HepG2 (cell line): ENCODE measurements around the gene YPEL4. TPM values are rescaled to one million over a fixed set of nuclear protein-coding genes. Genes with fewer than 3 reads are reported as not detected.

Experiments
- ATAC-seq: fragments of 200-7000 bp; cut with Tn5 transposase; 3 replicates; pipeline ENCODE4 v1.9.1; 2020; ENCODE audit warnings: mild to moderate bottlenecking, moderate library complexity
- BruUV-seq: library from RNA; stranded (reverse); fragments of 400-500 nt; replicated peaks from 2 replicates; lab custom pipeline; 2021; lab: Mats Ljungman, UMichigan
- CTCF ChIA-PET: fragments of 300-600 bp; formaldehyde crosslinking; extraction: SDS; loops from one replicate; lab custom pipeline; 2021; ENCODE audit warnings: low total read pairs, inconsistent platforms, low intra/inter-chr PET ratio; lab: Yijun Ruan, JAX
- POLR2A ChIA-PET: fragments of 350-600 bp; sonication (Branson Sonifier 250); formaldehyde crosslinking; loops from one replicate; lab custom pipeline; 2020; ENCODE audit warnings: antibody characterized with exemption, inconsistent platforms; lab: Yijun Ruan, JAX
- DNase-seq: peaks from one replicate; pipeline ENCODE4 v3.0.0-alpha.2; 2015; ENCODE audit warnings: low spot score
- FAIRE-seq: peaks from 3 replicates; lab custom pipeline; 2011; peaks lifted over from hg19 to GRCh38; lab: Jason Lieb, UNC
- H2AFZ ChIP-seq: one replicate; pipeline ENCODE4 v1.6.1; 2011; ENCODE audit warnings: low read length, inconsistent platforms
- H3K27ac ChIP-seq: fragments of 300-600 bp; 3 replicates; pipeline ENCODE4 v1.8.0; 2011; ENCODE audit warnings: mixed run types, mild to moderate bottlenecking, mixed read lengths, low read length, inconsistent platforms; ENCODE audit not compliant: insufficient read depth; ENCODE audit errors: extremely low read length
- H3K27me3 ChIP-seq, 2 experiments: fragments of 200-600 bp in 1 of 2; 2 replicates in 1 of 2; 3 replicates in 1 of 2; pipeline versions ENCODE4 v1.6.0 to v1.8.0; 2011; ENCODE audit warnings: low read length in 2 of 2, mild to moderate bottlenecking in 2 of 2, moderate library complexity in 2 of 2, inconsistent platforms in 1 of 2; ENCODE audit not compliant: insufficient read depth in 2 of 2, control insufficient read depth in 1 of 2
- H3K36me3 ChIP-seq, 2 experiments: fragments of 200-600 bp in 1 of 2; replicated peaks in 1 of 2; 2 replicates in 1 of 2; 3 replicates in 1 of 2; pipeline versions ENCODE4 v1.5.1 to v1.8.0; 2011; ENCODE audit warnings: low read length in 2 of 2, inconsistent platforms in 1 of 2; ENCODE audit not compliant: insufficient read depth in 2 of 2, control insufficient read depth in 1 of 2
- H3K4me1 ChIP-seq: 2 replicates; pipeline ENCODE4 v1.5.1; 2012; ENCODE audit warnings: low read length, inconsistent platforms; ENCODE audit not compliant: insufficient read depth
- H3K4me2 ChIP-seq: 2 replicates; pipeline ENCODE4 v1.6.0; 2011; ENCODE audit warnings: low read depth, low read length, inconsistent platforms
- H3K4me3 ChIP-seq, 3 experiments: fragments of 200-600 bp in 1 of 3; sonication (generic), shearing (Covaris generic) in 1 of 3; replicated peaks in 1 of 3; 2 replicates each; pipeline ENCODE4 v1.5.1; 2011 to 2016; ENCODE audit warnings: low read length in 3 of 3, inconsistent platforms in 2 of 3, low read depth in 2 of 3, mild to moderate bottlenecking in 2 of 3, control low read depth in 1 of 3, mixed read lengths in 1 of 3; ENCODE audit not compliant: insufficient read depth in 1 of 3
- H3K79me2 ChIP-seq: one replicate; pipeline ENCODE4 v1.6.1; 2011; ENCODE audit warnings: low read length, inconsistent platforms; ENCODE audit not compliant: insufficient read depth
- H3K9ac ChIP-seq: 2 replicates; pipeline ENCODE4 v1.6.0; 2011; ENCODE audit warnings: mild to moderate bottlenecking, low read depth, low read length, inconsistent platforms; ENCODE audit not compliant: insufficient read depth
- H3K9me3 ChIP-seq: 2 replicates; pipeline ENCODE4 v1.5.1; 2012; ENCODE audit warnings: mild to moderate bottlenecking, low read length
- H4K20me1 ChIP-seq: 2 replicates; pipeline ENCODE4 v1.6.0; 2011; ENCODE audit warnings: inconsistent platforms, mild to moderate bottlenecking, low read length, moderate library complexity; ENCODE audit not compliant: insufficient read depth
- AGO2 ChIP-seq: fragments of 200-400 bp; formaldehyde crosslinking; optimal IDR thresholded peaks from 2 replicates; pipeline ENCODE3; 2017; ENCODE audit warnings: mild to moderate bottlenecking, low read depth, low read length, moderate library complexity
- ARID2 ChIP-seq: sonication (generic); formaldehyde crosslinking; IDR thresholded peaks from 2 replicates; pipeline ENCODE4 v1.8.1; 2022; ENCODE audit warnings: mild to moderate bottlenecking, missing genetic modification reagents, borderline replicate concordance
- FOXK1 ChIP-seq: sonication (generic); formaldehyde crosslinking; IDR thresholded peaks from 2 replicates; pipeline ENCODE4 v1.4.0; 2020; ENCODE audit warnings: low read depth, missing genetic modification reagents, borderline replicate concordance
- PPARG ChIP-seq: conservative IDR thresholded peaks from 2 replicates; pipeline ENCODE4 v1.6.1; 2016; ENCODE audit warnings: missing biosample characterization, missing genetic modification reagents
- SAP130 ChIP-seq: IDR thresholded peaks from 2 replicates; pipeline ENCODE4 v1.6.1; 2016; ENCODE audit warnings: low read depth
- TBL1XR1 ChIP-seq: fragments of 150-350 bp; IDR thresholded peaks from 2 replicates; pipeline ENCODE4 v1.6.1; 2014; ENCODE audit warnings: borderline replicate concordance, low read length; ENCODE audit not compliant: partially characterized antibody
- ZNF124 ChIP-seq: sonication (generic); formaldehyde crosslinking; IDR thresholded peaks from 2 replicates; pipeline ENCODE4 v1.4.0; 2020; ENCODE audit warnings: missing genetic modification reagents
- ZNF335 ChIP-seq: sonication (generic); formaldehyde crosslinking; IDR thresholded peaks from 2 replicates; pipeline ENCODE4 v1.4.0; 2020; ENCODE audit warnings: missing genetic modification reagents
- ZNF713 ChIP-seq: sonication (generic); formaldehyde crosslinking; IDR thresholded peaks from 2 replicates; pipeline ENCODE4 v1.4.0; 2020; ENCODE audit warnings: mild to moderate bottlenecking, missing genetic modification reagents
- in situ Hi-C: cut with HindIII; loops from 2 replicates; pipeline ENCODE4 v1.10.0; 2017; ENCODE audit warnings: low pct_unique_long_range_greater_than_20kb; ENCODE audit not compliant: extremely low pct_ligation_motif_present
- intact Hi-C: fragments of 100-400 bp; cut with micrococcal nuclease; formaldehyde crosslinking; loops from one replicate; pipeline ENCODE4 v1.10.0; 2022; ENCODE audit not compliant: unreplicated experiment
- polyA plus RNA-seq, 8 experiments: library from polyadenylated mRNA; depleted of rRNA in 3 of 8; stranded (reverse) in 7 of 8; unstranded in 1 of 8; fragments of >200 nt; fragmentation: Illumina TruSeq in 4 of 8; extraction: Trizol in 4 of 8; gene quantifications; 2 replicates each; pipeline versions ENCODE4 v1.2.1 to v1.2.3, GENCODE V29; 2011 to 2016; ENCODE audit warnings: low read depth in 4 of 8, missing spikeins in 1 of 8, mixed read lengths in 1 of 8; ENCODE audit not compliant: insufficient read depth in 1 of 8
- total RNA-seq, 5 experiments: library from RNA; depleted of rRNA; stranded (reverse); fragments of >200 nt; fragmentation: Illumina TruSeq; extraction: Trizol; gene quantifications; 2 replicates each; pipeline ENCODE4 v1.2.3, GENCODE V29; 2016; ENCODE audit warnings: low read depth in 1 of 5
- TF ChIP-seq, protein P1 (sequence below): sonication (generic); formaldehyde crosslinking; IDR thresholded peaks from 2 replicates; pipeline ENCODE4 v1.5.1; 2020; ENCODE audit warnings: mild to moderate bottlenecking, missing genetic modification reagents, borderline replicate concordance

YPEL4 gene
- total and polyA plus RNA-seq, 2 of the 13 experiments (the other 11 are each of a cell fraction or from before 2014, with no cell fraction given): 0.04 TPM; not detected in 1

GRCh38 chr11:57635246-57635645 is 14.5 kb downstream of the YPEL4 start (continued):
- TF ChIP-seq, protein P1, sequence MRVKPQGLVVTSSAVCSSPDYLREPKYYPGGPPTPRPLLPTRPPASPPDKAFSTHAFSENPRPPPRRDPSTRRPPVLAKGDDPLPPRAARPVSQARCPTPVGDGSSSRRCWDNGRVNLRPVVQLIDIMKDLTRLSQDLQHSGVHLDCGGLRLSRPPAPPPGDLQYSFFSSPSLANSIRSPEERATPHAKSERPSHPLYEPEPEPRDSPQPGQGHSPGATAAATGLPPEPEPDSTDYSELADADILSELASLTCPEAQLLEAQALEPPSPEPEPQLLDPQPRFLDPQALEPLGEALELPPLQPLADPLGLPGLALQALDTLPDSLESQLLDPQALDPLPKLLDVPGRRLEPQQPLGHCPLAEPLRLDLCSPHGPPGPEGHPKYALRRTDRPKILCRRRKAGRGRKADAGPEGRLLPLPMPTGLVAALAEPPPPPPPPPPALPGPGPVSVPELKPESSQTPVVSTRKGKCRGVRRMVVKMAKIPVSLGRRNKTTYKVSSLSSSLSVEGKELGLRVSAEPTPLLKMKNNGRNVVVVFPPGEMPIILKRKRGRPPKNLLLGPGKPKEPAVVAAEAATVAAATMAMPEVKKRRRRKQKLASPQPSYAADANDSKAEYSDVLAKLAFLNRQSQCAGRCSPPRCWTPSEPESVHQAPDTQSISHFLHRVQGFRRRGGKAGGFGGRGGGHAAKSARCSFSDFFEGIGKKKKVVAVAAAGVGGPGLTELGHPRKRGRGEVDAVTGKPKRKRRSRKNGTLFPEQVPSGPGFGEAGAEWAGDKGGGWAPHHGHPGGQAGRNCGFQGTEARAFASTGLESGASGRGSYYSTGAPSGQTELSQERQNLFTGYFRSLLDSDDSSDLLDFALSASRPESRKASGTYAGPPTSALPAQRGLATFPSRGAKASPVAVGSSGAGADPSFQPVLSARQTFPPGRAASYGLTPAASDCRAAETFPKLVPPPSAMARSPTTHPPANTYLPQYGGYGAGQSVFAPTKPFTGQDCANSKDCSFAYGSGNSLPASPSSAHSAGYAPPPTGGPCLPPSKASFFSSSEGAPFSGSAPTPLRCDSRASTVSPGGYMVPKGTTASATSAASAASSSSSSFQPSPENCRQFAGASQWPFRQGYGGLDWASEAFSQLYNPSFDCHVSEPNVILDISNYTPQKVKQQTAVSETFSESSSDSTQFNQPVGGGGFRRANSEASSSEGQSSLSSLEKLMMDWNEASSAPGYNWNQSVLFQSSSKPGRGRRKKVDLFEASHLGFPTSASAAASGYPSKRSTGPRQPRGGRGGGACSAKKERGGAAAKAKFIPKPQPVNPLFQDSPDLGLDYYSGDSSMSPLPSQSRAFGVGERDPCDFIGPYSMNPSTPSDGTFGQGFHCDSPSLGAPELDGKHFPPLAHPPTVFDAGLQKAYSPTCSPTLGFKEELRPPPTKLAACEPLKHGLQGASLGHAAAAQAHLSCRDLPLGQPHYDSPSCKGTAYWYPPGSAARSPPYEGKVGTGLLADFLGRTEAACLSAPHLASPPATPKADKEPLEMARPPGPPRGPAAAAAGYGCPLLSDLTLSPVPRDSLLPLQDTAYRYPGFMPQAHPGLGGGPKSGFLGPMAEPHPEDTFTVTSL (CRISPR knock-in tag): no peak
- TF ChIP-seq ZNF124 (CRISPR knock-in tag): no peak
- no peak for TF ChIP-seq ZNF335 (CRISPR knock-in tag)
- no peak for TF ChIP-seq AGO2

- POLR2A ChIA-PET: no interaction called here
- in situ Hi-C loops: no loop called here
Measured at GRCh38 chr11:57634311-57634710, 15.4 kb downstream of the YPEL4 start.

More at GRCh38 chr11:57634311-57634710, 15.4 kb downstream of the YPEL4 start:
- peaks cover 11% of the 10 kb centered on the region for H3K4me1 ChIP-seq
- intact Hi-C loops: loop anchor here (5.0 kb wide), 1 partner anchor 37 kb away; the partner anchor contains the start of gene SERPING1
- no peaks in the 10 kb centered on the region; a peak in 1 of 5 replicates for H3K27me3 ChIP-seq
- CTCF ChIA-PET: no interaction called here
- ATAC-seq (no peak), FAIRE-seq (no peak), DNase-seq (no peak)
- no peaks in the 10 kb centered on the region for H3K36me3 ChIP-seq
- TF ChIP-seq ZNF713 (CRISPR knock-in tag): no peak
- TF ChIP-seq PPARG: no peak
- TF ChIP-seq FOXK1 (CRISPR knock-in tag): no peak
- TF ChIP-seq TBL1XR1: no peak
- no peak for TF ChIP-seq ARID2 (CRISPR knock-in tag)
- TF ChIP-seq SAP130 (CRISPR knock-in tag): no peak
- no peaks in the 10 kb centered on the region for H4K20me1 ChIP-seq
- no TSS peak for BruUV-seq
- no peak overlapping the region for H3K27ac ChIP-seq
- H3K4me3 ChIP-seq: no peak overlapping the region
- no peak overlapping the region for H3K4me2 ChIP-seq
- H3K79me2 ChIP-seq: no peaks in the 10 kb centered on the region
- no peak overlapping the region for H3K9ac ChIP-seq
- H2AFZ ChIP-seq: no peak overlapping the region
- H3K9me3 ChIP-seq: no peaks in the 10 kb centered on the region
